ENCODE data around the gene ACKR2.

ACKR2 gene

GRCh38 chr3:42809202-42809601 is at the start of gene ACKR2:
TSS of gene ACKR2 (plus strand) at chr3:42809445. CDS start at chr3:42864503, 55,058 bp downstream.
- no peak for DNase-seq

GRCh38 chr3:42762046-42762724 is 47.1 kb upstream of the ACKR2 start:
- peak in 1 of 2 donors; percentile 26 for DNase-seq

- DNase-seq = no peak
These were observed 46.2 kb upstream of the ACKR2 start for GRCh38 chr3:42763021-42763420.

- no peak for DNase-seq
These were observed 45.1 kb upstream of the ACKR2 start for GRCh38 chr3:42764115-42764514.

- DNase-seq = no peak
These were observed 44.5 kb upstream of the ACKR2 start for GRCh38 chr3:42764561-42765295.

GRCh38 chr3:42769477-42770131 is 39.6 kb upstream of the ACKR2 start:
- no peak for DNase-seq

GRCh38 chr3:42771271-42771670 is 38.0 kb upstream of the ACKR2 start:
- no peak for DNase-seq

GRCh38 chr3:42772670-42773408 is 36.4 kb upstream of the ACKR2 start, which contains the start of gene CCDC13:
TSS of gene CCDC13 (minus strand) at chr3:42773253. CDS start at chr3:42758345, 14,908 bp downstream.
- DNase-seq = peak; percentile 90 to 92

GRCh38 chr3:42773409-42773751 is 35.9 kb upstream of the ACKR2 start:
- DNase-seq = no peak

- no peak for DNase-seq
These were observed 30.6 kb upstream of the ACKR2 start for GRCh38 chr3:42778644-42779043.

GRCh38 chr3:42780398-42780797 is 28.8 kb upstream of the ACKR2 start:
- DNase-seq = no peak

GRCh38 chr3:42780892-42781700 is 28.1 kb upstream of the ACKR2 start:
- peak; percentile 22 to 78 for DNase-seq

GRCh38 chr3:42786212-42786611 is 23.0 kb upstream of the ACKR2 start:
- no peak for DNase-seq

GRCh38 chr3:42786631-42787030 is 22.6 kb upstream of the ACKR2 start:
- no peak for DNase-seq

- DNase-seq = no peak
These were observed 18.5 kb upstream of the ACKR2 start for GRCh38 chr3:42790714-42791229.

- no peak for DNase-seq
These were observed 13.5 kb upstream of the ACKR2 start for GRCh38 chr3:42795621-42796181.

GRCh38 chr3:42796332-42796885 is 12.8 kb upstream of the ACKR2 start:
- no peak for DNase-seq

GRCh38 chr3:42799376-42799775 is 9.9 kb upstream of the ACKR2 start:
- DNase-seq = no peak

GRCh38 chr3:42800251-42800650 is 9.0 kb upstream of the ACKR2 start:
- DNase-seq = no peak

GRCh38 chr3:42801048-42801620 is 8.1 kb upstream of the ACKR2 start:
- no peak for DNase-seq

- no peak for DNase-seq
These were observed 7.5 kb upstream of the ACKR2 start for GRCh38 chr3:42801784-42802183.

All from CD4-positive, alpha-beta T cell treated with Interferon alpha-2 for 1 hour (primary cell).